ENCODE results near the gene OPRL1. TPM values are rescaled to one million over a fixed set of nuclear protein-coding genes. Genes with fewer than 3 reads are reported as not detected.

Gene OPRL1
- polyA plus RNA-seq, 1 of the 3 experiments (the other 2 are of a cell fraction): 1.8 TPM

DNA sequence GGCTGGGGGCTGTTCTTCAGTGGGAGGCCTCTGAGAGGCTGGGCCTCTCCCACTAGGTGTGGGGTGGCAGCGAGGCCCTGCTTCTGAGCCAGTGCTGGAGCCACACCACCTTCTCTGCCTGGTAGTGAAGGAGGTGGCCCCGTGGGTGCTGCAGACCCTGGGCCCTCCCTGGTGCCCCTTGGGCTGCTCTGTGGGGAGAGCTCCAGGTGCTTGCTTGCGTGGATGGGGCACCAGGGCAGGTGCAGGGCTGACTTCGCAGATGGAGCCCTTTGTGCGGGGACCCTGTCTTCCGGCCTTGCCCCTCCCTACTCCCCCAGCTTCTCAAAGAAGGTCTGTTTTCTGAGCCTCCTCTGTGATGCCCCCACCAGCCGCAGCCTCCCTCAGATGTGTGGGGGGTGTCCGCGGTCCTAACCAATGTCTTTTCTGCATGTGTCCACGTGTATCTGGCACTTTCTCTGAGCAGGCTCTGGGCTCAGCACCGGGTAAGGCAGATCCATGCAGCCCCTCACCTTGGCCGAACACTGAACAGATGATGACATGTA is 67.1 kb downstream of the OPRL1 start:
- 41% methylated on average over 10 of the region's 12 CpGs for WGBS (ENCODE audit: low lambda C conversion rate)
- Histone ChIP-seq H3F3A (replicated peaks; ENCODE audit: insufficient read depth) (no peaks in the 10 kb centered on the region), H3K9ac (no peak overlapping the region), H3K4me2 (no peak overlapping the region), H3K4me1 (ENCODE audit: control insufficient read depth in 1 of 2, insufficient read depth in 2 of 2, low read depth in 1 of 2, low read length in 1 of 2) (peaks cover 0 to 22% of the 10 kb centered on the region in 2 experiments; a peak in 1 of 4 replicates), H3K36me3 (replicated peaks in 1 of 2; ENCODE audit: control insufficient read depth in 1 of 2, insufficient read depth in 2 of 2, low read length in 1 of 2) (no peaks in the 10 kb centered on the region), H2AFZ (ENCODE audit: low read depth) (no peak overlapping the region), H3K27me3 (ENCODE audit: insufficient read depth) (no peaks in the 10 kb centered on the region), H4K20me1 (ENCODE audit: insufficient read depth) (no peaks in the 10 kb centered on the region), H3K79me2 (ENCODE audit: insufficient read depth) (no peaks in the 10 kb centered on the region), H3K27ac (ENCODE audit: low read depth in 2 of 2, low read length in 1 of 2) (peak overlapping the region in 1 of 2 experiments; percentile 71; a peak in 2 of 4 replicates), H3K9me2 (no peaks in the 10 kb centered on the region), H3K4me3 (ENCODE audit: low read depth in 2 of 2, low read length in 1 of 2) (no peak overlapping the region), H3K9me3 (no peaks in the 10 kb centered on the region)
- ChIA-PET POLR2A (interaction anchor here (1.2 to 1.9 kb wide), 2 partner anchors 8 to 18 kb away, joined by 3 to 8 read pairs; partner anchors contain the start of gene MYT1), CTCF (interaction anchor here (1.0 to 1.9 kb wide), 4 partner anchors 9 to 77 kb away, joined by 3 to 4 read pairs (median 4); no protein-coding TSS in a partner anchor)
- TF ChIP-seq, protein P1, sequence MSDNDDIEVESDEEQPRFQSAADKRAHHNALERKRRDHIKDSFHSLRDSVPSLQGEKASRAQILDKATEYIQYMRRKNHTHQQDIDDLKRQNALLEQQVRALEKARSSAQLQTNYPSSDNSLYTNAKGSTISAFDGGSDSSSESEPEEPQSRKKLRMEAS (IDR thresholded peaks at IDR 0.05; ENCODE audit: low read depth): no peak
- TF ChIP-seq RCOR1 (IDR thresholded peaks at IDR 0.05; ENCODE audit: low read length) (no peak), YY1 (IDR thresholded peaks at IDR 0.05; ENCODE audit: low read depth) (no peak), NRF1 (IDR thresholded peaks at IDR 0.05; ENCODE audit: low read depth, low read length) (no peak), FOXJ3 (CRISPR knock-in tag; IDR thresholded peaks at IDR 0.05) (no peak), MEF2A (IDR thresholded peaks at IDR 0.05; ENCODE audit: borderline replicate concordance, low read depth) (no peak), TEAD4 (IDR thresholded peaks at IDR 0.05; ENCODE audit: borderline replicate concordance, insufficient read depth) (no peak), GATA2 (CRISPR knock-in tag; IDR thresholded peaks at IDR 0.05) (no peak), FOSL2 (IDR thresholded peaks at IDR 0.05; ENCODE audit: borderline replicate concordance, low read depth) (no peak), NFIC (IDR thresholded peaks at IDR 0.05; ENCODE audit: borderline replicate concordance) (no peak), RFX5 (IDR thresholded peaks at IDR 0.05; ENCODE audit: low read length) (no peak), FOXM1 (IDR thresholded peaks at IDR 0.05; ENCODE audit: low read depth) (no peak), SIN3A (IDR thresholded peaks at IDR 0.05; ENCODE audit: borderline replicate concordance, low read depth, low read length) (no peak), EZH2phosphoT487 (IDR thresholded peaks at IDR 0.05; ENCODE audit: borderline replicate concordance, low read depth) (no peak)
- TF ChIP-seq, protein P2, sequence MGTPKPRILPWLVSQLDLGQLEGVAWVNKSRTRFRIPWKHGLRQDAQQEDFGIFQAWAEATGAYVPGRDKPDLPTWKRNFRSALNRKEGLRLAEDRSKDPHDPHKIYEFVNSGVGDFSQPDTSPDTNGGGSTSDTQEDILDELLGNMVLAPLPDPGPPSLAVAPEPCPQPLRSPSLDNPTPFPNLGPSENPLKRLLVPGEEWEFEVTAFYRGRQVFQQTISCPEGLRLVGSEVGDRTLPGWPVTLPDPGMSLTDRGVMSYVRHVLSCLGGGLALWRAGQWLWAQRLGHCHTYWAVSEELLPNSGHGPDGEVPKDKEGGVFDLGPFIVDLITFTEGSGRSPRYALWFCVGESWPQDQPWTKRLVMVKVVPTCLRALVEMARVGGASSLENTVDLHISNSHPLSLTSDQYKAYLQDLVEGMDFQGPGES (IDR thresholded peaks at IDR 0.05; ENCODE audit: low read depth, low read length): no peak
- TF ChIP-seq, protein P3, sequence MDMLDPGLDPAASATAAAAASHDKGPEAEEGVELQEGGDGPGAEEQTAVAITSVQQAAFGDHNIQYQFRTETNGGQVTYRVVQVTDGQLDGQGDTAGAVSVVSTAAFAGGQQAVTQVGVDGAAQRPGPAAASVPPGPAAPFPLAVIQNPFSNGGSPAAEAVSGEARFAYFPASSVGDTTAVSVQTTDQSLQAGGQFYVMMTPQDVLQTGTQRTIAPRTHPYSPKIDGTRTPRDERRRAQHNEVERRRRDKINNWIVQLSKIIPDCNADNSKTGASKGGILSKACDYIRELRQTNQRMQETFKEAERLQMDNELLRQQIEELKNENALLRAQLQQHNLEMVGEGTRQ (IDR thresholded peaks at IDR 0.05; ENCODE audit: borderline replicate concordance, low read depth, low read length): no peak
- TF ChIP-seq, protein P4, sequence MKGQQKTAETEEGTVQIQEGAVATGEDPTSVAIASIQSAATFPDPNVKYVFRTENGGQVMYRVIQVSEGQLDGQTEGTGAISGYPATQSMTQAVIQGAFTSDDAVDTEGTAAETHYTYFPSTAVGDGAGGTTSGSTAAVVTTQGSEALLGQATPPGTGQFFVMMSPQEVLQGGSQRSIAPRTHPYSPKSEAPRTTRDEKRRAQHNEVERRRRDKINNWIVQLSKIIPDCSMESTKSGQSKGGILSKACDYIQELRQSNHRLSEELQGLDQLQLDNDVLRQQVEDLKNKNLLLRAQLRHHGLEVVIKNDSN (IDR thresholded peaks at IDR 0.05; ENCODE audit: borderline replicate concordance, low read depth): no peak
- TF ChIP-seq, protein P5, sequence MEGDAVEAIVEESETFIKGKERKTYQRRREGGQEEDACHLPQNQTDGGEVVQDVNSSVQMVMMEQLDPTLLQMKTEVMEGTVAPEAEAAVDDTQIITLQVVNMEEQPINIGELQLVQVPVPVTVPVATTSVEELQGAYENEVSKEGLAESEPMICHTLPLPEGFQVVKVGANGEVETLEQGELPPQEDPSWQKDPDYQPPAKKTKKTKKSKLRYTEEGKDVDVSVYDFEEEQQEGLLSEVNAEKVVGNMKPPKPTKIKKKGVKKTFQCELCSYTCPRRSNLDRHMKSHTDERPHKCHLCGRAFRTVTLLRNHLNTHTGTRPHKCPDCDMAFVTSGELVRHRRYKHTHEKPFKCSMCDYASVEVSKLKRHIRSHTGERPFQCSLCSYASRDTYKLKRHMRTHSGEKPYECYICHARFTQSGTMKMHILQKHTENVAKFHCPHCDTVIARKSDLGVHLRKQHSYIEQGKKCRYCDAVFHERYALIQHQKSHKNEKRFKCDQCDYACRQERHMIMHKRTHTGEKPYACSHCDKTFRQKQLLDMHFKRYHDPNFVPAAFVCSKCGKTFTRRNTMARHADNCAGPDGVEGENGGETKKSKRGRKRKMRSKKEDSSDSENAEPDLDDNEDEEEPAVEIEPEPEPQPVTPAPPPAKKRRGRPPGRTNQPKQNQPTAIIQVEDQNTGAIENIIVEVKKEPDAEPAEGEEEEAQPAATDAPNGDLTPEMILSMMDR (IDR thresholded peaks at IDR 0.05): no peak
- TF ChIP-seq, protein P6, sequence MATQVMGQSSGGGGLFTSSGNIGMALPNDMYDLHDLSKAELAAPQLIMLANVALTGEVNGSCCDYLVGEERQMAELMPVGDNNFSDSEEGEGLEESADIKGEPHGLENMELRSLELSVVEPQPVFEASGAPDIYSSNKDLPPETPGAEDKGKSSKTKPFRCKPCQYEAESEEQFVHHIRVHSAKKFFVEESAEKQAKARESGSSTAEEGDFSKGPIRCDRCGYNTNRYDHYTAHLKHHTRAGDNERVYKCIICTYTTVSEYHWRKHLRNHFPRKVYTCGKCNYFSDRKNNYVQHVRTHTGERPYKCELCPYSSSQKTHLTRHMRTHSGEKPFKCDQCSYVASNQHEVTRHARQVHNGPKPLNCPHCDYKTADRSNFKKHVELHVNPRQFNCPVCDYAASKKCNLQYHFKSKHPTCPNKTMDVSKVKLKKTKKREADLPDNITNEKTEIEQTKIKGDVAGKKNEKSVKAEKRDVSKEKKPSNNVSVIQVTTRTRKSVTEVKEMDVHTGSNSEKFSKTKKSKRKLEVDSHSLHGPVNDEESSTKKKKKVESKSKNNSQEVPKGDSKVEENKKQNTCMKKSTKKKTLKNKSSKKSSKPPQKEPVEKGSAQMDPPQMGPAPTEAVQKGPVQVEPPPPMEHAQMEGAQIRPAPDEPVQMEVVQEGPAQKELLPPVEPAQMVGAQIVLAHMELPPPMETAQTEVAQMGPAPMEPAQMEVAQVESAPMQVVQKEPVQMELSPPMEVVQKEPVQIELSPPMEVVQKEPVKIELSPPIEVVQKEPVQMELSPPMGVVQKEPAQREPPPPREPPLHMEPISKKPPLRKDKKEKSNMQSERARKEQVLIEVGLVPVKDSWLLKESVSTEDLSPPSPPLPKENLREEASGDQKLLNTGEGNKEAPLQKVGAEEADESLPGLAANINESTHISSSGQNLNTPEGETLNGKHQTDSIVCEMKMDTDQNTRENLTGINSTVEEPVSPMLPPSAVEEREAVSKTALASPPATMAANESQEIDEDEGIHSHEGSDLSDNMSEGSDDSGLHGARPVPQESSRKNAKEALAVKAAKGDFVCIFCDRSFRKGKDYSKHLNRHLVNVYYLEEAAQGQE (IDR thresholded peaks at IDR 0.05; ENCODE audit: low read depth, low read length): no peak
- DNase-seq: no peak
